NB4 (cell line): ENCODE measurements around the gene SCG5.
"Not testable (repeated sequence)": the region's sequence is repeated elsewhere in the genome, so short reads cannot be mapped to it uniquely, and the experiment has no call there.

Source experiments
- DNase-seq: peaks from one replicate; pipeline ENCODE4 v3.0.0; 2010; ENCODE audit warnings: low read depth
- H3K4me3 ChIP-seq: one replicate; pipeline ENCODE4 v1.5.1; 2011; ENCODE audit warnings: mild to moderate bottlenecking, low read depth, low read length, moderate library complexity
- MYC ChIP-seq: IDR thresholded peaks from 2 replicates; pipeline ENCODE4 v1.6.1; 2011; ENCODE audit warnings: low read depth, low read length
- POLR2A ChIP-seq: IDR thresholded peaks from 2 replicates; pipeline ENCODE4 v1.6.1; 2011; ENCODE audit warnings: mild to moderate bottlenecking; ENCODE audit not compliant: insufficient read length; ENCODE audit errors: extremely low read depth
- TF ChIP-seq, protein P1 (sequence below): IDR thresholded peaks from one replicate; pipeline ENCODE4 v1.5.1; 2012; ENCODE audit warnings: low read depth, low read length
- TF ChIP-seq, protein P2 (sequence below): IDR thresholded peaks from 2 replicates; pipeline ENCODE4 v1.6.1; 2011; ENCODE audit warnings: low read depth, low read length

The SCG5 gene, protein sequence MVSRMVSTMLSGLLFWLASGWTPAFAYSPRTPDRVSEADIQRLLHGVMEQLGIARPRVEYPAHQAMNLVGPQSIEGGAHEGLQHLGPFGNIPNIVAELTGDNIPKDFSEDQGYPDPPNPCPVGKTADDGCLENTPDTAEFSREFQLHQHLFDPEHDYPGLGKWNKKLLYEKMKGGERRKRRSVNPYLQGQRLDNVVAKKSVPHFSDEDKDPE

DNA sequence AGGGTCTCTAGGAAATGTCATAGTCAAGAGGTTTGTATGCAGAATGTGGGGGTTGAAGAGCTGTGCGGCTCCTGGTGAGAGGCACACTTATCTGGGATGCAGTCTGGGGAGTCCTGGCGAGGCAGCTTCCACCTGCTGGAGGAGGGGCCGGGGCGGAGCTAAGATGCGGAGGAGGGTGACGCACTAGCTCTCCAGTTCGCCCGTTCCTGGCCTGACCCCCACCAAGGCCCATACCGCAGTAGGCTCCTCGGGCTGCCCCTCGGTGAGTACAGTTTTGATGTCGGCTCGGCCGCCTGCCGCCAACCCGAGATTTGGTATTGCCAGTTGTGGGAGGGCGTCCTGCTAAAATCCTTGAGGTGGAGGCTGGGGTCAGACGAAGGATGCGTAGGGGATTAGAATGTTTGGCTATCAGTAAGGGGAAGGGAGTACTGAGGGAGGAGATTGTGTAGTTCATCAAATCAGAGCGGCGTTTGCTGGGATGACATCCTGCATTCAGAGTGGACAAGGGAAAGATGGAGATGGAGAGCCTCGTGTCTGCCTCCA is at the start of gene SCG5:
TSS of gene SCG5 (plus strand) at position 194 of the 543 bp plus-strand sequence. CDS start 1,883 bp downstream, outside the sequence.
- TF ChIP-seq MYC = no peak
- TF ChIP-seq, protein P1, sequence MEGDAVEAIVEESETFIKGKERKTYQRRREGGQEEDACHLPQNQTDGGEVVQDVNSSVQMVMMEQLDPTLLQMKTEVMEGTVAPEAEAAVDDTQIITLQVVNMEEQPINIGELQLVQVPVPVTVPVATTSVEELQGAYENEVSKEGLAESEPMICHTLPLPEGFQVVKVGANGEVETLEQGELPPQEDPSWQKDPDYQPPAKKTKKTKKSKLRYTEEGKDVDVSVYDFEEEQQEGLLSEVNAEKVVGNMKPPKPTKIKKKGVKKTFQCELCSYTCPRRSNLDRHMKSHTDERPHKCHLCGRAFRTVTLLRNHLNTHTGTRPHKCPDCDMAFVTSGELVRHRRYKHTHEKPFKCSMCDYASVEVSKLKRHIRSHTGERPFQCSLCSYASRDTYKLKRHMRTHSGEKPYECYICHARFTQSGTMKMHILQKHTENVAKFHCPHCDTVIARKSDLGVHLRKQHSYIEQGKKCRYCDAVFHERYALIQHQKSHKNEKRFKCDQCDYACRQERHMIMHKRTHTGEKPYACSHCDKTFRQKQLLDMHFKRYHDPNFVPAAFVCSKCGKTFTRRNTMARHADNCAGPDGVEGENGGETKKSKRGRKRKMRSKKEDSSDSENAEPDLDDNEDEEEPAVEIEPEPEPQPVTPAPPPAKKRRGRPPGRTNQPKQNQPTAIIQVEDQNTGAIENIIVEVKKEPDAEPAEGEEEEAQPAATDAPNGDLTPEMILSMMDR = no peak
- TF ChIP-seq POLR2A = no peak
- TF ChIP-seq, protein P2, sequence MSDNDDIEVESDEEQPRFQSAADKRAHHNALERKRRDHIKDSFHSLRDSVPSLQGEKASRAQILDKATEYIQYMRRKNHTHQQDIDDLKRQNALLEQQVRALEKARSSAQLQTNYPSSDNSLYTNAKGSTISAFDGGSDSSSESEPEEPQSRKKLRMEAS = no peak
- H3K4me3 ChIP-seq = no peak within 1 kb of the TSS
- no peak for DNase-seq

DNA sequence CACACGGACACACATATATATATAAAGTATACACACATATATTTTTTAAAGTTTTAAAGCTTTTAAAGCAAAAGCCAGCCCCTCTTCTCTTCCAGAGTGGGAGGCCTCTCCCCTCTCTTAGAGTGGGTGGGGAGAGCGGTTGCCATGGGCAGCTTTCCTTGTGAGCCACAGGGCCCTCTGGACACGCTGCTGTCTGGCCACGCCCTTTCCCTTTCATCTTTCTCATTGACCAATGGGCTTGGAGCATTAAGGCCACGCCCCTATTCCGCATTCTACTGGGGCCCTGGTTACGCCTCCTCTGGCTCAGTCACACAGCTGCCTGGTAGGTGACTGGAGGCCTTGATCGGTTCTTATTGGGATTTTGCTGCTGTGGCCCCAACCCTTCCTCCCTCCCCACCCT is 48.4 kb upstream of the SCG5 start, which contains the start of gene GOLGA8N:
TSS of gene GOLGA8N (plus strand) at position 306 of the 400 bp plus-strand sequence.
- H3K4me3 ChIP-seq, DNase-seq: not testable (repeated sequence)

DNA sequence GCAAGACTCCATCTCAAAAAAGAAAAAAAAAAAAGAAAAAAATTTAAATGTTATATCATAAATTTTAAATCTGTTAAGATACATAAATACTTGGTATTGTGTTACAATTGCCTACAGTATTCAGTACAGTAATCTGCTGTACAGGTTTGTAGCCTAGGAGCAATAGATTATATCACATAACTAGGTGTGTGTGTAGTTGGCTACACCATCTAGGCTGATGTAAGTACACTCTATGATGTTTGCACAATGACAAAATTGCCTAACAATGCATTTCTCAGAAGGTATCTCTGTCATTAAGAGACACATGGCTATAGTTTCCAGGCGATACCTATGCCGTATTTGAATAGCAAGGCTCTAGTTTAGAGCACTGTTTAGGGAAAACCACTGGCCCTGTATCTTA is 32.0 kb upstream of the SCG5 start:
- DNase-seq, H3K4me3 ChIP-seq: not testable (repeated sequence)

DNA sequence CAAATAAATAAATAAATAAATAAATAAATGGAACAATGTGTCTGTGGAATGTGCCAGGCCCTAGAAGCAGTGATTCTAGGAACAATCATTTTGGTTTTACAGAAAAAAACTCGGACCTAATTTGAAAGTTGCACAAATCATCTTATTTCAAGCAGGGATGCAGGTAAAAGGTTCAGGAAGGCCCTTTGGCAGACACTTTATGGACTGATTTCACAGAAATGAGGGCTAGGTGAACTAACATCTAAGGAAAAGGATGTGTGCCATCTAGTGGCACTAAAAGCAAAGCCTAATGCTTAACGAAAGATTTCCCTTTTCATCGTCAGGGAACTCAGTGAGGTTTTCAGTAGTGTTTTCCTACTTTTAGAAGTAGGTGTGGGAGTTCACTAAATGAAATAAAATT is 30.8 kb upstream of the SCG5 start:
- peak; percentile 54 for DNase-seq
- H3K4me3 ChIP-seq = not testable (repeated sequence)

DNA sequence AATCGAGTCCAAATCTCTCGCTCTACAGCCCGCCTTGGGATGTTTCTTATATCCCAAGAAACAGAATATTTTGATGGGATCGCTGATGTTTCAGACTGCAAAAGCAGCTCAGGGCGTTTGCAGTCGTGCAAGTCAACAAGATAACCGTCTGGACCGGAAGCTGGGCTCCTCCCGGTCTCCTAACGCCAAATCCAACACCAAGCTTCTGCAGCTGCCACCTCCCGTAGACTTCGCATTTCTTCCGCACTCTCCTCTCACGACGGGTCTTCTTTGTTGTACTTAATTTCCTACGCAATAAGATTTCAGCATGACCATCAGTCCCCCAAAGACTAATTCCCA is 26.8 kb upstream of the SCG5 start:
- DNase-seq = not testable (repeated sequence)
- peak overlapping the region; percentile 60 for H3K4me3 ChIP-seq

DNA sequence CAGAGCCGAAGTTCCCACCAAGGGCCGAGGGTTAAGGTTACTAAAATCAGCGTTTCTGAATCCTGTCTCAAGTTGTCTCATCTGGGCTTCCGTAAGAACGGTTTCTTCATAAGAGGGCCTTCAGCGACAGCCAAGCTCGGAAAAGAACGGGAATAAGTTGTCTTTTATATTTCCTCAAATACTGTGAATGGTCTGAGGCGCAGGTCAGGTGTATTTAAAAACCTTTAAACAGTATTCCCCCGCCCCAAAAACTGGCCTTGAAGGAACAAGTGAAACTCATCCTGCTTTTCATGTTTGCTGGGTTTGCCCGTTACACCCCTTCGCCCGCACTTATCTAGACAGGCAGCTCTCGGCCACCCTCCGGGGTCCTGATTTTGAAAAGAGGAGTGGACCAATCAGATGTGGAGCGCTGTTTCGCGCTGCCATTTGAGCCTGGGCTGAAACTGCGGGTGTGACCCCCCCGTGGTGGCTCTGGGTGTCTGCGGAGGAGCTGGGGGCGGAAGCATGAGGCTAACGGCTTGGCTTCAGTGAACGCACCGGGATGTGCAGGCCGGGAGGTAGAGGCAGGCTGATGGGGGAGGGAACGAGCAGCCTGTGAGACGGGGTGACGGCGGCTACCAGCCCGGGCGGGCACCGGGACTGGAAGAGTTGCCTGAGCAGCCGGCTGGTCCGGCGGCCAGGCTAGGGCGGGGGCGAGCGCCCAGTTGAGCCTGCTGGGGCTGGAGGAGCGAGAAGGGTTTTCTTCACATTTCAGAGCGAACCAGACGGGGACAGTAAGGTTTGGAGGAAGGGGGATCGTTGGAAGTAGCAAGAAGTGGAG is 26.2 kb upstream of the SCG5 start, which contains the start of gene ARHGAP11A:
TSS of gene ARHGAP11A (plus strand) at position 454 of the 820 bp plus-strand sequence. CDS start 708 bp downstream, outside the sequence.
- peak; percentile 23; the same call in 1 of the 2 replicates for TF ChIP-seq MYC
- TF ChIP-seq, protein P2 = peak; percentile 42; the same call in 1 of the 2 replicates
- DNase-seq = peak; percentile 88
- peak within 1 kb of the TSS; percentile 94 for H3K4me3 ChIP-seq

DNA sequence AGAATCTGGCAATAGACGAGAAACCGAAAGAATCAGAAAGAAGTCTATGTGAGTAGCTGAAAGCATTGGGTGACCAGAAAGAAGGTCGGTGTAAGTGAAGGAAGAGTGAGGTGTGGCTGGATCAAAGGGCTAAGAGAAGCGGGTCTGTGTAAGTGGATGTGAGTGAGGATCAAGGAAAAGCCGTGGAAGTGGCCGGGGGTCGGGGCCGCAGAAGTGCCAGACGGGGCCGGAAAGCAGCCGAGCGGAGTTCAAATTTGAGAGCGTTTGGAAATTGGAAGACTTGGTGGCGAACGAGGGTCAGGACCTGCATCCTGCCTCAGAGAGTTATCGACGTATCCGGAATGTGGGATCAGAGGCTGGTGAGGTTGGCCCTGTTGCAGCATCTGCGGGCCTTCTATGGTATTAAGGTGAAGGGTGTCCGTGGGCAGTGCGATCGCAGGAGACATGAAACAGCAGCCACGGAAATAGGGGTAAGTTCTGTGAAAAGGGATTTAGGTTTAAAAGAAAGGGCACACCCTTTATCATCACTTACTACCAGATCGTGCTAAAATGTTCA is 25.6 kb upstream of the SCG5 start:
- peak overlapping the region; percentile 94 for H3K4me3 ChIP-seq
- DNase-seq = peak; percentile 40

DNA sequence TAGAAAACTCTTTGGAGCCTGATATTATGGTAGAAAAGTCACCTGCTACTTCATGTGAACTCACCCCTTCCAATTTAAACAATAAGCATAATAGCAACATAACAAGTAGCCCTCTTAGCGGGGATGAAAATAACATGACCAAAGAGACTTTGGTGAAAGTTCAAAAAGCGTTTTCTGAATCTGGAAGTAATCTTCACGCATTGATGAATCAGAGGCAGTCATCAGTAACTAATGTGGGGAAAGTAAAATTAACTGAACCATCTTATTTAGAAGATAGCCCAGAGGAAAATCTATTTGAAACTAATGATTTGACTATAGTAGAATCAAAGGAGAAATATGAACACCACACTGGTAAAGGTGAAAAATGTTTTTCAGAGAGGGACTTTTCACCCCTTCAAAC is 5.1 kb upstream of the SCG5 start:
- no peak overlapping the region for H3K4me3 ChIP-seq
- TF ChIP-seq, protein P2 = no peak
- no peak for TF ChIP-seq POLR2A
- no peak for TF ChIP-seq MYC
- TF ChIP-seq, protein P1 = no peak
- DNase-seq = no peak

DNA sequence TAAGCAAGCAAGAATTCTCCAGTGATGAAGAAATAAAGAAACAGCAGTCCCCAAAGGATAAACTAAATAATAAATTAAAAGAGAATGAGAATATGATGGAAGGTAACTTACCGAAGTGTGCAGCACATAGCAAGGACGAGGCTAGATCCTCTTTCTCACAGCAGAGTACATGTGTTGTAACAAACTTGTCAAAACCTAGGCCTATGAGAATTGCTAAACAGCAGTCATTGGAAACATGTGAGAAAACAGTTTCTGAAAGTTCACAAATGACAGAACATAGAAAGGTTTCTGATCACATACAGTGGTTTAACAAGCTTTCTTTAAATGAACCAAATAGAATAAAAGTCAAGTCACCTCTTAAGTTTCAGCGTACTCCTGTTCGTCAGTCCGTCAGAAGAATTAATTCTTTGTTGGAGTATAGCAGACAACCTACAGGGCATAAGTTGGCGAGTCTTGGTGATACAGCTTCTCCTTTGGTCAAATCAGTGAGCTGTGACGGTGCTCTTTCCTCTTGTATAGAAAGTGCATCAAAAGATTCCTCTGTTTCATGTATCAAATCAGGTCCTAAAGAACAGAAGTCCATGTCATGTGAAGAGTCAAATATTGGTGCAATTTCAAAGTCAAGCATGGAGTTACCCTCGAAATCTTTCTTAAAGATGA is 4.5 kb upstream of the SCG5 start:
- TF ChIP-seq MYC (no peak), POLR2A (peak; percentile 14)
- TF ChIP-seq, protein P1 = no peak
- TF ChIP-seq, protein P2 = no peak
- H3K4me3 ChIP-seq = no peak overlapping the region

More for the DNA sequence above, 4.5 kb upstream of the SCG5 start:
- DNase-seq = no peak
